HG03095 (cell line): ENCODE data around the gene POU2F2.

Experiments used
- ATAC-seq: cut with Tn5 transposase; IDR thresholded peaks from one replicate; pipeline ENCODE4 v1.9.1; 2021; ENCODE audit warnings: moderate library complexity; ENCODE audit not compliant: unreplicated experiment

Gene POU2F2

DNA sequence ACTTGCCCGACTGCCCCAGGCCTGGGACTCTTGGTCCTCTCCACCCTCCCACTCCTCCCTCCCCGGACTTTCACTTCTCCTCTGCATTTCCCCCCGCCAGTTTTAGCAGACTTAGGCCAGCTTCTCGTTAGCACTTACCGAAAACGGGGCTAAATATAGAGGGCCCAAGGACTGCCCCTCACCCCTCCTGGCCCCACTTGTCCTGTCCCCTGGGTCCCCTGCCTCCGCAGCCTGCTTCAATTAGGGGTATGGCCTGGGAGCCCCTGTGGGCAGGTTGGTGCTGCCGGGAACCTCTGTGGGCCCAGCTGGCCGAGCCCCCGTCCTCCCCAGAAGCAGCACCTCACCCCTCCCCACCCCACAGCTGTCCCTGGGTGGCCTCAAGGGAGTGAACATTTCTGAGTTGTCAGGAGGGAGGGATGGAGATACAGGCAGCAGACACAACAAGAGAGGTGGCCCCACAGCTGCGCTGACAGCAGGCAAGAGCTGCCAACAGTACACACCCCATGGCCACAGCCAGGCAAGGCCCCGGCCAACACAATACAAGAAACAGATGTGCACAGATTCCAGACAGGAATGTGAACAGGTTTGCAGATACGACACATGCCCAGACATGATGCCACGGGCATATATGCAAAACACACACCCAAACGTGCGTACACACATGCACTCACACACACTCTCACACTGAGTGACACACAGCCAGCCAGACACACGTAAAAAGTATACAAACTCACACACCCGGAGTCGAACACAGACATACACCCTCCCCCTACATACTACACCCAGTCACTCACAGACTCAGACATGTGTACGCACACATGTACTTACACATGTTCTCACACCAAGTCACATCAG is 2.6 kb downstream of the POU2F2 start:
- peak; percentile 49 for ATAC-seq

GRCh38 chr19:42126574-42126973 is 5.7 kb downstream of the POU2F2 start:
- no peak for ATAC-seq

DNA sequence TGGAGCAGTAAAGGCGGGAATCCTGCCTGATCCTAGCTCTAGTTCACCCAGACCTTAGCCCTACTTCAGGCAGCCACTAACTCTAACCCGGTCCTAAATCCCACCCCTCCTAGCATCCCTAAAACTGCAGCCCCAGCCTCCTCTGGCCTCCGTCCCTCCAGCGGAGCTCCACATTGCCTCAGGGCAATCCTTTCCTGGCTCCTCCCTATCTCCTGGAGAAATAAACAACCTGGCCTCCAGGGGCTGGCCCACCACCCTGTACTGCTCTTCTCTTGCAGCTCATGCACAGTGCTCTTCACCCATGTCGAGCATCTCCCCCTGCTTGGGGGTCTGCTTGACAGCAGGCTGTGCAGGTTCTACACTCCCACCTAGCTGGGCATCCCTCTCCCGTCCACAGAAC is 6.7 kb downstream of the POU2F2 start:
- ATAC-seq, result no peak

DNA sequence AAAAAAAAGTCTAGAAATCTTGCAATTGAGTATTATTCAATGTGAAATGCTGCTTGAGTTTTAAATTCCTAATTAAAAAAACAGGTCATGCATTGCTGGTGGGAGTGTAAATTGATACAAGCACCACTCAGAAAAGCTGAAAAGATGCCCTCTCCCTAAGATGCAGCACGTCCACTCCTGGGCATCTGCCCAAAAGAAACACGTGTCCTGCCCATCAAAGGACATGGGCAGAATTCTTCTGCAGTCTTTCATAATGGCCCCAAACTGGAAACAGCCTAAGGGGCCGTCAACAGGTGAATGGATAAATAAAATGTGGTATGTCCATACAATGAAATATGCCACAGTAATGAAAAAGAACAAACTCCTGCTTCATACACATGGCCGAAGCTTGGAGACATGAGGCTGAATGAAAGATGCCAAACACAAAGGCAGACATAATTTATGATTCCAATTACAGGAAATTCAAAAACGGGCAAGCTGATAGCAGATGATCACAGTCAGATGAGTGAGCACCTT is 7.8 kb downstream of the POU2F2 start:
- ATAC-seq, result no peak

DNA sequence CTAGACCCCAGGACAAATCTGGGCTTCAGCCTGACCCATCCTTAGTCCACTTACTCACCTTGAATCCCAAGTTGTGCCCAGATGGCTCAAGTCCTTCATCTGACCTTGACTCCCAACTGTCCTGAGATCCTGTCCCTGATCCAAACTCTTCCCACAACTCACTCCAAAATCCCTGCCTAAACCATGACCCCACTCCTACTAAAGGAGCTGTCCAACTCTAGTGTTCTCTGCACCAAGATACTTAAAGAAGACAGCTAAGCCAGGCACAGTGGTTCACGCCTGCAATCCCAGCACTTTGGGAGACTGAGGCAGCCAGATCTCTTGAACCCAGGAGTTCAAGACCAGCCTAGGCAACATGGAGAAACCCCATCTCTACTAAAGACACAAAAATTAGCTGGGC is 8.5 kb downstream of the POU2F2 start:
- no peak for ATAC-seq

DNA sequence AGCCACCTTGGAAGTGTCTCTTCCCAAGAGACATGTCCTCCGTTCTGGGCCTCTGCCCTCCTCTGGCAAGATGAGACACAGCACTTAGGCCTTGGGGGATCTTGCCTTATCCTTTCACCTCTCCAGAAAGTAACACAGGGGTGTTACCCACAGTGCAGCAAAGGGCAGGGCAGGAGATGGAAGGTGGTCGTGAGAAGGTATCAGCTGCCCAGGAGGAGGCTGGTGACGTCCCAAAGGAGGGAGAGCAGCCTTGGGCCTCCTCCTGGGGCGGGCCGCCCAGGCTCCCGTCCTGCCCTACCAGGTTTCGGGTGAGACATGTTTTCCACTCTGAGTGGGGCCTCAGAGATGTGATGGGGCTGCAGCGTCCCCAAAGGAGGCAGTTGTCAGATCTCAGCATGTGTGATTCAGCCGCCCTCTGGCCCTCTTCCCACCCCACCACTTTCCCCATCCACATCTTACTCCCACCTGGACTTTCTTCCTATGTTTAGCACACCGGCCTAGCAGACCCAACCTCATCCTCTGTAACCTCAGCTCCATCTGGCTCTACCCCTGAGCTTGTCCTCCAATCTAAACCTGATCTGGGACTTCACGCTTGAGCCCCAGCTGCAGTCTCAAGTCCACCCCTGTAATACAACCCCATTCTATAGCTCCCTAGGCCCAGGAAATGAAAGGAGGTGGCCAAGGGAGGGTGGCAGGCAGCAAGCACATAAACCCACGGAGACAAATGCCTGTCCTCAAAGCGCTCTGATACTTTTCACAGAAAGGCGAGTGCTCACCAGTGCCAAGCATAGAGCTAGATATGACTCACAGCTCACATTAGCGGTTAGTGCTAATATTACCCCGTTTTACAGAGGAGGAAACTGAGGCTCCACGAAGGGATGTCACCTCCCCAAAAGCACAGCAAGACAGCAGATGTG is 9.3 kb downstream of the POU2F2 start:
- ATAC-seq, result no peak

GRCh38 chr19:42121656-42122069 is 10.6 kb downstream of the POU2F2 start:
- ATAC-seq, result no peak

GRCh38 chr19:42121036-42121621 is 11.1 kb downstream of the POU2F2 start:
- no peak for ATAC-seq

DNA sequence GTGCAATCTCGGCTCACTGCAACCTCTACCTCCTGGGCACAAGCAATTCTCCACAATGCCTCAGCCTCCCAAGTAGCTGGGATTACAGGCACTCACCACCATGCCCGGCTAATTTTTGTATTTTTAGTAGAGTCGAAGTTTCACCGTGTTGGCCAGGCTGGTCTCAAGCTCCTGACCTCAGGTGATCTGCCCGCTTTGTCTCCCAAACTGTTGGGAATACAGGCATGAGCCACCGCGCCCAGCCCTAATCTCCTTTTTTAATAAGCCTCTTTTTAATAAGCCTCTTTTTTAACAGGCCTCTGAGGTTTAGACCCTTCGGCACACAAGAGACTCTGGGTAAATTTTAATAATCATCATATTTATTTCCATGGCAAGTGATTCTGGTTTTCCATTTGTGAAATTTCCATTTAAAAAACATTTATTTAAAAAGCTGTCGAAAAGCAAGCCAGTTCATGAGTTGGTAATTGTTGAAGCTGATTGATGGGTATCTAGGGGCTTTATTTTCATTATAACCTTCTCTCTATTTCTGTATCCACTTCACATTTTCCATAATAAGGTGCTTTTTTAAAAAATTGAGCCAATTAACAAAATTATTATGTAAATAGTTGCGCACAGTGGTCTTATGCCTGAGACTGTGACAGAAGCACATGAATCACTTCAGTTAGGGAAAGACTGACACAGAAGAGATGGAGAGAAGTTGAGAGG is 11.8 kb downstream of the POU2F2 start:
- ATAC-seq, result no peak

DNA sequence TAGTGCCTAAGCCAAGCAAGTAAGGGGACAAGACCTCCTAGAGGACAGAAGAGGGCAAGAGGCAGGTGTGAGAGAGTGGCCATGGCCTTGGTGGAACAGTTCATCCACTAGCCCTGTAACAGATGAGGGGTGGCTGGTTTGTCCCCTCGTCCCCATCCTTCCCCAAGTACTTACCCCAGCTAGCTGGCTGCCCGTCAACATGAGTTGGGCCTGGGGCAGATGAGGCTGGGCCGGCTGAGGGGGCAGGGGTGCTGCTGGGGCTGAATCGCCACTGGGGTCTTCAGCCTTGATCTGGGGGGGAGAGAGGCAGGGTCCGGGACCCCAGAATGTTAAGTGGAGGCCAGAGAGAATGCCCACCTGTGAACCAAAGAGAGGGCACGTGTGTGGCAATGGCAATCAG is 15.2 kb downstream of the POU2F2 start:
- ATAC-seq, result no peak

- no peak for ATAC-seq
These were observed 15.8 kb downstream of the POU2F2 start for GRCh38 chr19:42116308-42117075.

DNA sequence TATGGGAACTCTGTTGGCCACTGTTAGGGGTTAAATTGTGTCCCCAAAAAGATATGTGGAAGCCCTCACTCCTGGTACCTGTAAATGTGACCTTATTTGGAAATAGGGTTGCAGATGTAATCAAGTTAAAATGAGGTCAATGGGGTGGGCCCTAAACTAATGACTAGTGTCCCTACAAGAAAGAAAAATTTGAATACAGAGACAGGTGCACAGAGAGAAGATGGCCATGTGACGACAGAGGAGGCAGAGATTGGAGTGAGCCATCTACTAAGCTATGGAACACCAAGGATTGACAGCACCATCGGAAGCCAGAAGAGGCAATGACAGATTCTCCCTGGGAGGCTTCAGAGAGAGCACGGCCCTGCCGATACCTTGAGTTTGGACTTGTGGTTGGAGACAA is 16.5 kb downstream of the POU2F2 start:
- no peak for ATAC-seq

- no peak for ATAC-seq
These were observed 17.0 kb downstream of the POU2F2 start for GRCh38 chr19:42115219-42115618.

DNA sequence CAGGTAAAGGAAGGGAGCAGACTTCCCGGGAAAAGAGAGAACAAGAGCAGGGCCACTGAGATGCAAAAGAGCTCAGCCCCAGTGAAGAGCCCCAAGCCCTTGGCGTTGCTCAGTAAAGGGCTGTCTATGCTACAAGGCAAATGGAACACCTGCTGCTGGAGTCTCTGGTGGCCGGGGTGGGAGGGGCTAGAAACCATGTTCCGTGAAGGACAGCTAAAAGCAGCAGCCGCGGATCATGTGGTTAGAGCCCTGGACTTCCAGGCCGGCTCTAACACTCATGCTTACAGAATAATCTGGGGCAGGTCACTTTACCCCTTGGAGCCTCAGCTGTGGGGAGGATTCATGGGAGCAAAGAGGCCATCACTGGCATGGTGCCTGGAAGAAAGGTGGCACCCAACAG is 17.8 kb downstream of the POU2F2 start:
- ATAC-seq, result no peak

GRCh38 chr19:42113641-42114348 is 18.5 kb downstream of the POU2F2 start:
- no peak for ATAC-seq

GRCh38 chr19:42111811-42112210 is 20.4 kb downstream of the POU2F2 start:
- ATAC-seq, result no peak

GRCh38 chr19:42111384-42111783 is 20.9 kb downstream of the POU2F2 start:
- no peak for ATAC-seq

DNA sequence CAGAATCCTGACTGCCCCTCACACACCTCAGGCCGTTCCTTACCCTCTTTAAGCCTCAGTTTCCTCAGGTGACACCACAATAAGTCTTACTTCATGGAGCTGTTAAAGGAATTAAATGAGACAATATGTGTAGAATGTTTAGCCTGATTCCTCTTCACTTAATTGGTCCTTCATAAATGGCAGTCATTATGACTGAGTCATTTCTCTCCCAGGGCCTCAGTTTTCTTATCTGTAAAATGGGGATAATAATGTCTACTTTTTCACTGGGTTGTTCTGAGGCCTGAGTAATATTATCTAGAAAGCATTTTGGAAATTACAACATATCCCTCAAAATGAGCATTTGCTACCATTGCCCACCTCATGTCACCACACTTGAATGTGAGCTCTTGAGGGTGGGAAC is 21.6 kb downstream of the POU2F2 start:
- ATAC-seq, result no peak

- no peak for ATAC-seq
These were observed 22.4 kb downstream of the POU2F2 start for GRCh38 chr19:42109896-42110295.
